Endothelial cell (in vitro differentiated cells): ENCODE data around the gene ADIPOR2. TPM values are rescaled to one million over a fixed set of nuclear protein-coding genes. Genes with fewer than 3 reads are reported as not detected.

Source experiments
- DNase-seq: peaks from one replicate; pipeline ENCODE4 v3.0.0; 2021; ENCODE audit warnings: low spot score
- H3K27ac Mint-ChIP-seq: one replicate; pipeline ENCODE4 v1.8.0; 2021; ENCODE audit warnings: mixed read lengths, inconsistent platforms; ENCODE audit not compliant: unreplicated experiment
- H3K27me3 Mint-ChIP-seq: one replicate; pipeline ENCODE4 v1.8.0; 2021; ENCODE audit warnings: mild to moderate bottlenecking, moderate library complexity, mixed read lengths, inconsistent platforms; ENCODE audit not compliant: unreplicated experiment
- H3K36me3 Mint-ChIP-seq: one replicate; pipeline ENCODE4 v1.8.0; 2021; ENCODE audit warnings: mild to moderate bottlenecking, low read depth, mixed read lengths, inconsistent platforms; ENCODE audit not compliant: unreplicated experiment
- H3K4me1 Mint-ChIP-seq: one replicate; pipeline ENCODE4 v1.8.0; 2021; ENCODE audit warnings: mild to moderate bottlenecking, mixed read lengths, inconsistent platforms; ENCODE audit not compliant: unreplicated experiment
- H3K4me3 Mint-ChIP-seq: one replicate; pipeline ENCODE4 v1.8.0; 2021; ENCODE audit warnings: mild to moderate bottlenecking, mixed read lengths, inconsistent platforms; ENCODE audit not compliant: unreplicated experiment
- H3K9me3 Mint-ChIP-seq: one replicate; pipeline ENCODE4 v1.8.0; 2021; ENCODE audit warnings: mixed read lengths, inconsistent platforms; ENCODE audit not compliant: unreplicated experiment
- total RNA-seq: library from RNA; stranded (reverse); fragmentation: NEBNext Ultra II Directional; extraction: Animal tissue kit (Norgen Biotek cat#: 25700); gene quantifications from one replicate; pipeline ENCODE4 v1.2.1, GENCODE V29; 2021; ENCODE audit not compliant: unreplicated experiment
- TF ChIP-seq, protein P1 (sequence below): fragments of 200-600 bp; sonication (generic); IDR thresholded peaks from one replicate; pipeline ENCODE4 v1.5.0; 2021; ENCODE audit warnings: antibody characterized with exemption; ENCODE audit not compliant: unreplicated experiment

Gene ADIPOR2
- total RNA-seq, 1 donor from 2014 or later: 41.8 TPM

GRCh38 chr12:1650260-1650977 is 40.5 kb upstream of the ADIPOR2 start:
- no peak for DNase-seq
- H3K4me1 Mint-ChIP-seq: no peaks in the 10 kb centered on the region
- H3K27me3 Mint-ChIP-seq: peaks cover 2% of the 10 kb centered on the region
- TF ChIP-seq, protein P1, sequence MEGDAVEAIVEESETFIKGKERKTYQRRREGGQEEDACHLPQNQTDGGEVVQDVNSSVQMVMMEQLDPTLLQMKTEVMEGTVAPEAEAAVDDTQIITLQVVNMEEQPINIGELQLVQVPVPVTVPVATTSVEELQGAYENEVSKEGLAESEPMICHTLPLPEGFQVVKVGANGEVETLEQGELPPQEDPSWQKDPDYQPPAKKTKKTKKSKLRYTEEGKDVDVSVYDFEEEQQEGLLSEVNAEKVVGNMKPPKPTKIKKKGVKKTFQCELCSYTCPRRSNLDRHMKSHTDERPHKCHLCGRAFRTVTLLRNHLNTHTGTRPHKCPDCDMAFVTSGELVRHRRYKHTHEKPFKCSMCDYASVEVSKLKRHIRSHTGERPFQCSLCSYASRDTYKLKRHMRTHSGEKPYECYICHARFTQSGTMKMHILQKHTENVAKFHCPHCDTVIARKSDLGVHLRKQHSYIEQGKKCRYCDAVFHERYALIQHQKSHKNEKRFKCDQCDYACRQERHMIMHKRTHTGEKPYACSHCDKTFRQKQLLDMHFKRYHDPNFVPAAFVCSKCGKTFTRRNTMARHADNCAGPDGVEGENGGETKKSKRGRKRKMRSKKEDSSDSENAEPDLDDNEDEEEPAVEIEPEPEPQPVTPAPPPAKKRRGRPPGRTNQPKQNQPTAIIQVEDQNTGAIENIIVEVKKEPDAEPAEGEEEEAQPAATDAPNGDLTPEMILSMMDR: no peak
- no peaks in the 10 kb centered on the region for H3K9me3 Mint-ChIP-seq
- no peak overlapping the region for H3K27ac Mint-ChIP-seq
- H3K4me3 Mint-ChIP-seq: no peak overlapping the region
- H3K36me3 Mint-ChIP-seq: peaks cover 3% of the 10 kb centered on the region

DNA sequence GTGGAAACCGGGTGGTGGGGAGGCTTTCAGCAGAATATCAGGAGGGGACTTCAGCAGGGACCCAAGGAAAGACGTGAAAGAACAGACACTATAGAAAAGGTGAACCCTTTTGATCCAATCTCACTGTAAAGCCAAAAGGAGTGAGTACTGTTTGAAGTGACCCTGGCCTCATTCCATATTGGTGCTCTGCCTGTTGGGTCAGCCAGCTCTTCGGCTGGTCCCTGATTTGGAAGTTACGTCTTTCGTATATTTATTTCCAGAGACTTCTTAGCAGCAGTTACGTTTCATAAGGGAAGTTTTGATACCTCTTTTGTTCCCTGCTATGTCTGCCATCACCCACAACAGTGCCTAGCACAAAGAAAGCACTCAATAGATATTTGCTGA is 39.9 kb upstream of the ADIPOR2 start:
- H3K9me3 Mint-ChIP-seq: no peaks in the 10 kb centered on the region
- no peak overlapping the region for H3K4me3 Mint-ChIP-seq

DNA sequence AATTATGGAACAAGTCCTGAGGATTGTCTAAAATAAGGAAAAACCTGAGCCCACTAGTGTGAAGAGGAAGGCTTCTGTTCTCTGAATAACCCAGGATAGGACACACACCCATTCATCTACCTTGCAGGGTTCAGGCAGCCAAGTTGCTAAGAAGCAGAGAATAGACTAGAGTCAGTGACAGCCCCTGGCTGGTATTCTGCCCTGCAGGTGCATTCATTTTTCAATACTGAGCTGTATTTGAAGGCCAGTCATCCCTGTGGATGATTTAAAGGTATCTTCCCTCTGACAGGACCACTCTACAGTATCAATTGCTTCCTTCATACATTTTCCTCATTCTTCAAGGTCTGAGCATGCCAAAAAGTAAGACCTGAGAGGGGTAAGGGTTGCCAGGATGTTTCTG is 38.9 kb upstream of the ADIPOR2 start:
- H3K9me3 Mint-ChIP-seq: no peaks in the 10 kb centered on the region
- H3K27me3 Mint-ChIP-seq: peaks cover 2% of the 10 kb centered on the region
- peaks cover 3% of the 10 kb centered on the region for H3K36me3 Mint-ChIP-seq
- TF ChIP-seq, protein P1: no peak
- DNase-seq: no peak
- H3K27ac Mint-ChIP-seq: no peak overlapping the region
- H3K4me1 Mint-ChIP-seq: no peaks in the 10 kb centered on the region
- no peak overlapping the region for H3K4me3 Mint-ChIP-seq

More for the DNA sequence above, 39.9 kb upstream of the ADIPOR2 start:
- DNase-seq: no peak
- H3K27ac Mint-ChIP-seq: no peak overlapping the region
- peaks cover 3% of the 10 kb centered on the region for H3K36me3 Mint-ChIP-seq
- H3K27me3 Mint-ChIP-seq: peaks cover 2% of the 10 kb centered on the region
- TF ChIP-seq, protein P1: no peak
- no peaks in the 10 kb centered on the region for H3K4me1 Mint-ChIP-seq

- Mint-ChIP-seq H3K4me3 (no peak overlapping the region), H3K9me3 (no peaks in the 10 kb centered on the region), H3K27me3 (peaks cover 2% of the 10 kb centered on the region), H3K4me1 (peaks cover 8% of the 10 kb centered on the region), H3K27ac (no peak overlapping the region), H3K36me3 (no peaks in the 10 kb centered on the region)
- DNase-seq: no peak
- TF ChIP-seq, protein P1: no peak
Observed at GRCh38 chr12:1655225-1655788, 35.6 kb upstream of the ADIPOR2 start.

GRCh38 chr12:1656902-1657301 is 34.0 kb upstream of the ADIPOR2 start:
- Mint-ChIP-seq H3K9me3 (no peaks in the 10 kb centered on the region), H3K36me3 (no peaks in the 10 kb centered on the region), H3K4me1 (peaks cover 13% of the 10 kb centered on the region), H3K4me3 (no peak overlapping the region), H3K27me3 (peaks cover 2% of the 10 kb centered on the region), H3K27ac (no peak overlapping the region)
- DNase-seq: no peak
- TF ChIP-seq, protein P1: no peak
